Measurements from ENCODE around the gene PPEF2. TPM values are rescaled to one million over a fixed set of nuclear protein-coding genes. Genes with fewer than 3 reads are reported as not detected.

The PPEF2 gene
- total RNA-seq, 2 experiments from 2014 or later = 0.49 to 0.56 TPM

GRCh38 chr4:75940692-75941253 is 38.5 kb upstream of the PPEF2 start, which contains the start of gene NAAA:
Gene NAAA, minus strand, starts transcription at chr4:75941013. Its CDS starts 64 bp downstream, at chr4:75940949.
- H3K9me3 Mint-ChIP-seq = no peaks in the 10 kb centered on the region
- DNase-seq (peak; percentile 51 to 93 (median 72)), ATAC-seq (ENCODE audit: poor library complexity) (peak; percentile 83)
- no peaks in the 10 kb centered on the region for H3K9me3 ChIP-seq (ENCODE audit: control insufficient read depth in 1 of 2, insufficient read depth in 1 of 2, low read length in 2 of 2)
- peaks cover 14% of the 10 kb centered on the region for H3K36me3 ChIP-seq (ENCODE audit: insufficient read depth, low read length)
- H3K4me1 Mint-ChIP-seq (ENCODE audit: low read depth) = peaks cover 27% of the 10 kb centered on the region
- peak within 1 kb of the TSS; percentile 79 to 86 for H3K27ac ChIP-seq (ENCODE audit: low read depth in 1 of 2, low read length in 2 of 2)
- ChIA-PET CTCF (interaction anchor here (0.7 to 1.2 kb wide), 2 partner anchors 20 to 50 kb away, joined by 3 read pairs; partner anchors contain the start of gene SDAD1), POLR2A (interaction anchor here (0.6 to 4.1 kb wide), 15 partner anchors 9 to 427 kb away, joined by 3 to 31 read pairs (median 6); partner anchors contain the start of genes G3BP2, NUP54, RCHY1 and SDAD1)
- peak within 1 kb of the TSS; percentile 86 for H3K4me3 ChIP-seq (ENCODE audit: low read length)
- H3K27me3 ChIP-seq (ENCODE audit: control insufficient read depth in 1 of 2, insufficient read depth in 2 of 2, low read length in 2 of 2) = no peaks in the 10 kb centered on the region
- intact Hi-C loops (cut with DNase I, micrococcal nuclease) = loop anchor here in 1 of 2 experiments (2.0 to 10.0 kb wide), 3 partner anchors 207 to 426 kb away; partner anchors contain the start of genes NUP54, RCHY1 and THAP6
- TF ChIP-seq, protein P1, sequence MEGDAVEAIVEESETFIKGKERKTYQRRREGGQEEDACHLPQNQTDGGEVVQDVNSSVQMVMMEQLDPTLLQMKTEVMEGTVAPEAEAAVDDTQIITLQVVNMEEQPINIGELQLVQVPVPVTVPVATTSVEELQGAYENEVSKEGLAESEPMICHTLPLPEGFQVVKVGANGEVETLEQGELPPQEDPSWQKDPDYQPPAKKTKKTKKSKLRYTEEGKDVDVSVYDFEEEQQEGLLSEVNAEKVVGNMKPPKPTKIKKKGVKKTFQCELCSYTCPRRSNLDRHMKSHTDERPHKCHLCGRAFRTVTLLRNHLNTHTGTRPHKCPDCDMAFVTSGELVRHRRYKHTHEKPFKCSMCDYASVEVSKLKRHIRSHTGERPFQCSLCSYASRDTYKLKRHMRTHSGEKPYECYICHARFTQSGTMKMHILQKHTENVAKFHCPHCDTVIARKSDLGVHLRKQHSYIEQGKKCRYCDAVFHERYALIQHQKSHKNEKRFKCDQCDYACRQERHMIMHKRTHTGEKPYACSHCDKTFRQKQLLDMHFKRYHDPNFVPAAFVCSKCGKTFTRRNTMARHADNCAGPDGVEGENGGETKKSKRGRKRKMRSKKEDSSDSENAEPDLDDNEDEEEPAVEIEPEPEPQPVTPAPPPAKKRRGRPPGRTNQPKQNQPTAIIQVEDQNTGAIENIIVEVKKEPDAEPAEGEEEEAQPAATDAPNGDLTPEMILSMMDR (IDR thresholded peaks at IDR 0.05) = no peak
- H3K4me1 ChIP-seq (ENCODE audit: insufficient read depth, low read length) = peaks cover 20% of the 10 kb centered on the region
- peaks cover 34% of the 10 kb centered on the region for H3K36me3 Mint-ChIP-seq (ENCODE audit: low read depth)
- H3K27me3 Mint-ChIP-seq = no peaks in the 10 kb centered on the region
- peak within 1 kb of the TSS; percentile 95 for H3K27ac Mint-ChIP-seq
- H3K4me3 Mint-ChIP-seq = peak within 1 kb of the TSS; percentile 100

DNA sequence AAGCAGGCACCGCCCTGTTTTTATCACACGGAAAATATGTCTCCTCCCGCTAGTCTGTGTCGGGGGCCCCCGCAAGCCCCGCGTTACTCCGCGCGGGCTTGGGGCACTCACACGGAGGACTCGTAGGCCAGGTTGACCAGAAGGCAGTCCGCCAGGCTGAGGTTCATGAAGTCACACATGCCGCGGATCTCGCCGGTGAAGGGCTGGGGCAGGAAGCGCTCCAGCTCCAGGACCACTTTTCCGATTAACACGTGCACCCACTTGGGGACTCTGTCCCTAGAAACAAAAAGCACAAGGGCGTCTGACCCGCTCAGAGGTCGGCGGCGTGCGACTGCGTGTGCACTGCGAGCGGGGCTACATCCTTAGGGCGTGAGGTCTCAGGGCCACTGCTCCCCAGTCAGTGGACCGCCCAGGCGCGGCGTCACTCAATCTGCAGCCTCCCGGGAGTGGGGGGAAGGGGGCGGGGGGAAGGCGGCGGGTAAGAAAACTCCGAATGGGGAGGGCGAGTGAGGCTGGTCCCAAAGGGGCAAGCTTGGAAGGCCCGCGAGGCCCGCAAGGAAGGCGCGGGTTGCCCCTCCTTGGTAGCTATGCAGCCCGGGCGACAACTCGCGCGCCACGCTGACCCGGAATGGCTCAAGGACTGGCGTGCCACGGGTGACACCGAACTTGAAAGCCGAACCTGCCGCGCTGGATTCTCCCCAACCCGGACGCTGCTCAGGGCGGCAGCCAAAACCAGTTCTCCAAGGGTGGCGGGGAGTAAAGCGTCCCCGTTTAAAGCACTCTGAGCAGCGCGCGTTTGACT is 37.8 kb upstream of the PPEF2 start:
- peaks cover 20% of the 10 kb centered on the region for H3K4me1 ChIP-seq (ENCODE audit: insufficient read depth, low read length)
- peaks cover 21% of the 10 kb centered on the region for H3K36me3 ChIP-seq (ENCODE audit: insufficient read depth, low read length)
- H3K27me3 ChIP-seq (ENCODE audit: control insufficient read depth in 1 of 2, insufficient read depth in 2 of 2, low read length in 2 of 2) = no peaks in the 10 kb centered on the region
- peak overlapping the region; percentile 86 for H3K4me3 ChIP-seq (ENCODE audit: low read length)
- Mint-ChIP-seq H3K4me1 (ENCODE audit: low read depth) (peaks cover 27% of the 10 kb centered on the region), H3K4me3 (peak overlapping the region; percentile 100), H3K27ac (peak overlapping the region; percentile 95), H3K27me3 (no peaks in the 10 kb centered on the region), H3K9me3 (no peaks in the 10 kb centered on the region), H3K36me3 (ENCODE audit: low read depth) (peaks cover 40% of the 10 kb centered on the region)
- intact Hi-C loops (cut with DNase I, micrococcal nuclease) = loop anchor here in 1 of 2 experiments (2.0 to 10.0 kb wide), 5 partner anchors 207 to 1217 kb away; partner anchors contain the start of genes CCNG2, CCNI, NUP54 and RCHY1
- TF ChIP-seq, protein P1 (IDR thresholded peaks at IDR 0.05) = no peak
- ATAC-seq (ENCODE audit: poor library complexity) (peak; percentile 65), DNase-seq (peak; percentile 44 to 87 (median 65))
- peak overlapping the region; percentile 79 to 86 for H3K27ac ChIP-seq (ENCODE audit: low read depth in 1 of 2, low read length in 2 of 2)
- POLR2A ChIA-PET = interaction anchor here (0.6 to 4.1 kb wide), 20 partner anchors 8 to 1922 kb away, joined by 3 to 31 read pairs (median 5); partner anchors contain the start of genes G3BP2, MRPL1, NUP54 and RCHY1
- CTCF ChIA-PET = interaction anchor here (0.7 to 1.2 kb wide), 3 partner anchors 20 to 269 kb away, joined by 3 to 4 read pairs (median 4); no protein-coding TSS in a partner anchor
- no peaks in the 10 kb centered on the region for H3K9me3 ChIP-seq (ENCODE audit: control insufficient read depth in 1 of 2, insufficient read depth in 1 of 2, low read length in 2 of 2)

- H3K4me1 Mint-ChIP-seq (ENCODE audit: low read depth) = peaks cover 27% of the 10 kb centered on the region
- ATAC-seq (ENCODE audit: poor library complexity) = no peak
- no peak for DNase-seq
- no peaks in the 10 kb centered on the region for H3K9me3 ChIP-seq (ENCODE audit: control insufficient read depth in 1 of 2, insufficient read depth in 1 of 2, low read length in 2 of 2)
- H3K27ac Mint-ChIP-seq = no peak overlapping the region
- no peaks in the 10 kb centered on the region for H3K9me3 Mint-ChIP-seq
- no peak overlapping the region for H3K4me3 ChIP-seq (ENCODE audit: low read length)
- peaks cover 15% of the 10 kb centered on the region for H3K4me1 ChIP-seq (ENCODE audit: insufficient read depth, low read length)
- peaks cover 66% of the 10 kb centered on the region for H3K36me3 Mint-ChIP-seq (ENCODE audit: low read depth)
- H3K4me3 Mint-ChIP-seq = no peak overlapping the region
- no peaks in the 10 kb centered on the region for H3K27me3 Mint-ChIP-seq
- TF ChIP-seq, protein P1 (IDR thresholded peaks at IDR 0.05) = no peak
- peaks cover 46% of the 10 kb centered on the region for H3K36me3 ChIP-seq (ENCODE audit: insufficient read depth, low read length)
- CTCF ChIA-PET = no interaction called here
- intact Hi-C loops (cut with DNase I, micrococcal nuclease) = loop anchor here in 1 of 2 experiments (5.0 kb wide), 2 partner anchors 1142 to 1222 kb away; partner anchors contain the start of genes CCNG2 and CCNI
- POLR2A ChIA-PET = no interaction called here
- no peak overlapping the region for H3K27ac ChIP-seq (ENCODE audit: low read depth in 1 of 2, low read length in 2 of 2)
- H3K27me3 ChIP-seq (ENCODE audit: control insufficient read depth in 1 of 2, insufficient read depth in 2 of 2, low read length in 2 of 2) = no peaks in the 10 kb centered on the region
Measured at GRCh38 chr4:75935628-75936027, 33.4 kb upstream of the PPEF2 start.
